ENCODE measurements around the gene C6orf120.

Gene C6orf120

GRCh38 chr6:169751242-169752073 lies 49.5 kb downstream of the C6orf120 start, which contains the start of the genes DYNLT2 and ERMARD:
Gene DYNLT2 (minus strand): TSS chr6:169751572. CDS start chr6:169751458, 114 bp downstream.
Gene ERMARD (plus strand): TSS chr6:169751622. CDS start chr6:169751658, 36 bp downstream.
- H3K4me3 ChIP-seq (ENCODE audit: low read length) = peak within 1 kb of the TSS; percentile 96
- peak; percentile 23 for TF ChIP-seq CTCF (IDR thresholded peaks at IDR 0.05; ENCODE audit: insufficient read depth, low read depth, low read length, missing control alignments)
- peak; percentile 95 for DNase-seq (ENCODE audit: low read depth)

GRCh38 chr6:169752074-169752623 lies 50.2 kb downstream of the C6orf120 start:
- no peak for TF ChIP-seq CTCF (IDR thresholded peaks at IDR 0.05; ENCODE audit: insufficient read depth, low read depth, low read length, missing control alignments)
- no peak for DNase-seq (ENCODE audit: low read depth)
- peak overlapping the region; percentile 96 for H3K4me3 ChIP-seq (ENCODE audit: low read length)

Measured in epithelial cell of esophagus (primary cell).